ENCODE results near the gene BLMH.

Gene BLMH

GRCh38 chr17:30296499-30297080 lies 4.8 kb upstream of the BLMH start:
- Histone ChIP-seq H3K27ac (peak overlapping the region; percentile 70 to 76), H3K27me3 (no peaks in the 10 kb centered on the region), H3K4me1 (peaks cover 0 to 12% (median 7%) of the 10 kb centered on the region in 4 donors), H3K4me3 (no peak overlapping the region), H3K9me3 (peaks cover 0 to 6% (median 0%) of the 10 kb centered on the region in 3 donors), H3K36me3 (peaks cover 0 to 1% (median 0%) of the 10 kb centered on the region in 3 donors)
- no peak for DNase-seq
- intact Hi-C loops (cut with DNase I; ENCODE audit: low total_unique reads): no loop called here
- no peak for TF ChIP-seq CTCF (IDR thresholded peaks at IDR 0.05)

GRCh38 chr17:30292286-30292858 lies 628 bp upstream of the BLMH start:
- no peak for TF ChIP-seq CTCF (IDR thresholded peaks at IDR 0.05)
- DNase-seq: no peak
- Histone ChIP-seq H3K36me3 (peaks cover 5 to 16% (median 10%) of the 10 kb centered on the region in 3 donors), H3K9me3 (no peaks in the 10 kb centered on the region), H3K27ac (peak overlapping the region; percentile 92 to 93), H3K4me1 (peaks cover 0 to 27% (median 16%) of the 10 kb centered on the region in 4 donors), H3K27me3 (no peaks in the 10 kb centered on the region), H3K4me3 (peak overlapping the region; percentile 84 to 89)
- intact Hi-C loops (cut with DNase I; ENCODE audit: low total_unique reads): loop anchor here (5.0 kb wide), 1 partner anchor 85 kb away; the partner anchor contains the start of gene CPD

GRCh38 chr17:30290696-30291542 lies 825 bp downstream of the BLMH start:
- H3K9me3 ChIP-seq: no peaks in the 10 kb centered on the region
- H3K4me1 ChIP-seq: peaks cover 0 to 19% (median 9%) of the 10 kb centered on the region in 4 donors
- H3K4me3 ChIP-seq: peak overlapping the region; percentile 84 to 89
- H3K27ac ChIP-seq: peak overlapping the region; percentile 92 to 93
- TF ChIP-seq CTCF (IDR thresholded peaks at IDR 0.05): no peak
- intact Hi-C loops (cut with DNase I; ENCODE audit: low total_unique reads): loop anchor here (5.0 kb wide), 1 partner anchor 86 kb away; the partner anchor contains the start of gene CPD
- H3K27me3 ChIP-seq: no peaks in the 10 kb centered on the region
- H3K36me3 ChIP-seq: peaks cover 19 to 31% (median 21%) of the 10 kb centered on the region in 3 donors
- peak; percentile 23 to 66 for DNase-seq

GRCh38 chr17:30290077-30290476 lies 1.7 kb downstream of the BLMH start:
- TF ChIP-seq CTCF (IDR thresholded peaks at IDR 0.05): no peak
- Histone ChIP-seq H3K27me3 (no peaks in the 10 kb centered on the region), H3K36me3 (peaks cover 27 to 39% (median 30%) of the 10 kb centered on the region in 3 donors), H3K27ac (no peak overlapping the region), H3K4me1 (peaks cover 0 to 15% (median 9%) of the 10 kb centered on the region in 4 donors), H3K4me3 (no peak overlapping the region), H3K9me3 (no peaks in the 10 kb centered on the region)
- intact Hi-C loops (cut with DNase I; ENCODE audit: low total_unique reads): loop anchor here (5.0 kb wide), 1 partner anchor 87 kb away; the partner anchor contains the start of gene CPD
- DNase-seq: no peak

GRCh38 chr17:30279156-30279555 lies 12.6 kb downstream of the BLMH start:
- Histone ChIP-seq H3K36me3 (peaks cover 18 to 74% (median 29%) of the 10 kb centered on the region in 3 donors), H3K27ac (no peak overlapping the region), H3K4me3 (no peak overlapping the region), H3K4me1 (no peaks in the 10 kb centered on the region), H3K27me3 (no peaks in the 10 kb centered on the region), H3K9me3 (no peaks in the 10 kb centered on the region)
- DNase-seq: no peak
- no peak for TF ChIP-seq CTCF (IDR thresholded peaks at IDR 0.05)
- intact Hi-C loops (cut with DNase I; ENCODE audit: low total_unique reads): no loop called here

All from tibial artery (tissue), 4 donors.